Measurements from ENCODE around the gene BTBD2.
A peak's percentile ranks its signal among the peaks of the same experiment; 100 is the strongest.

Gene BTBD2

DNA sequence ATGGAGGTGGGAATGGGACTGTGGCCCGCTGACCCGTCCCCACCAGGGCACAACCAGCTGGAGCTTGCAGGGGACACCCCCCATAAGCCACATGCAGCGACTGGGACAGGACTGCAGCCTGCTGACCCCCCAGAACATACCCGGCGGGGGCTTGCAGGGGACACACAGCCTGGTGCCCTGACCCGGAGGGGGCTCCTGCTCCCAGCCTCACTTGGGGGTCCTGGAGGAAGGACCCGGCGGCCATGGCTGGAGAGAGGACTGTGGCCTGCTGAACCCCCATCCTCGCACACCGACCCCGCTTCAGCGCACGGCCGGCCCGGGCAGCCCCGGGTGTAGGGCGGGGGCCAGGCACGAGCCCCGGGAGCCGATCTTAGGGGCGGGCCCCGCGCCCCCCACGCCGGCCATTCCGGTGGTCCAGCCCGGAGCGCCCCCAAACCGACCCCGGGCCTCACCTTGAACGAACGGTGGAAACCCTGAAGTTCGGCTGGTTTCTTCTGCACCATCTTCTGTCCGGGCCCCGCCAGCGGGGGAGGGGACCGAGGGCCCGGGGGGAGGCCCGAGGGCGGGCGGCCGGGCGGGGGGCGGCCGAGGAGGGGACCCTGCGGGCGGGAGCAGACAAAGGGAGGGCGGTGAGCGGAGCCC, 35.0 kb upstream of the BTBD2 start:
- DNase-seq = no peak

DNA sequence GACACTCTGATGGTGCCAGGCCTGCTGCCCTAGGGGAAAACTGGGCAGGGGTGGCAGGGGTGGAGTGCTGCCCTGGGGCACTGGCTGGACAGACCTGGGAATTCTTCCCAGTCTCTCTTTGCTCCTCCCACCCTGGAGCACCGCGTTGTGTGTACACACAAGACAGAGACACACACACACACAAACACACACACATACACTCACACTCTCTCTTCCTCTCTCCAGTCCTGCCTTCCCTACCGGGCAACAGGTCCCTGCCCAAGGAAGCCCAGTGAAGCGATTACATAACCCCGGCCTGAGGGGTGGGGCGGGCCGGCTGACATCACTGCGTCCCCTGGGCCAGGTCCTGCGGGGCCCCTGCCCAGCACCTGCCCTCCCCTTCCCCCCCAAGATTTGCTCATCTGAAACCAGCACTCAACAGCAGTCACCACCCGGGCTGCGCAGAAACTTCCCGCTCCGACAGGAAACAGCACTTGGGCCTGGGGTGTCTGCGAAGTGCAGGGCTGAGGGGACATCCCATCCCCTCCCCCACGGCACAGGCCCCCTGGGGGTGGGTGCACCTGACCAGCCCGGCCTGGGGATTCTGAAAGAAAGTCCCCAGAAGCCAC, 34.3 kb upstream of the BTBD2 start:
- peak; percentile 69 for DNase-seq

DNA sequence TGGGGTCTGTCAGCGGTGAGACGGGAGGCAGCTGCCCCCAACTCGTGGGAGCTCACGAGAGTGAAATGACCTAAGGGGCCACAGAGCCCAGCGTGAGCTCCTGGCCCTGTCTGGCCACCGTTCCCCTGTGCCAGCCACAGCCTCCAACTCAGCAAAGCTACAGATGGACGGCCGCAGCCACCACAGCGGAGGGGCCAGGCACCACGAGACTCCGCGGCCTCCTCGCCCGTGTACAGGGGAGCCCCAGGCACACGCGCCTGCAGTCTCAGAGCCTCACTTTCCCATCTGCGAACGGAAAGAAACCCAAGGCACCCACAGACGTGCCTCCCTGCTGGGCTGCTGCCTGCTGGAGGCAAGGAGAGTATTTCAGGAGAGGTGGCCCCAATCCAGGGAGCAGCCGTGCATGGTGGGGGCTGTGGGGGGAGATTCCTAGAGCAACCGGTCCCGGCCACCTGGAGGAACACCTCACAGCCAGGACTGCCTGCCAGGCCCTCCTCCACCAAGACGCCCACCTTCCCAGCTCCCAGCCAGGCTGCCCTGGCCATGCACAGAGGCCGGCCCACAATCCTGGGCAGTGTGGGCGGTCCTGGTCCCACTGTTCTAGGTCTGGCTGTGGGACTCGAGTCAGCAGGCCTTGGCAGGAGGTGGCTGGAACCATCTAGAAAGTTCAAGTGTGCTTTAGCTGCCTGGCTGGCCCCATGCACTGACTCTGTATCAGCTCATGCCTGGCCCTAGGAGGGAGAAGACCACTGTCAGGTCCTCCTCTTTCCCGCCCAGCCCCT, 33.6 kb upstream of the BTBD2 start:
- DNase-seq = no peak

- DNase-seq = no peak
These were observed 32.8 kb upstream of the BTBD2 start for GRCh38 chr19:2048104-2048958.

GRCh38 chr19:2047449-2048103, 32.1 kb upstream of the BTBD2 start:
- DNase-seq = peak; percentile 38

GRCh38 chr19:2047076-2047448, 31.5 kb upstream of the BTBD2 start:
- no peak for DNase-seq

- no peak for DNase-seq
These were observed 30.8 kb upstream of the BTBD2 start for GRCh38 chr19:2046046-2046907.

DNA sequence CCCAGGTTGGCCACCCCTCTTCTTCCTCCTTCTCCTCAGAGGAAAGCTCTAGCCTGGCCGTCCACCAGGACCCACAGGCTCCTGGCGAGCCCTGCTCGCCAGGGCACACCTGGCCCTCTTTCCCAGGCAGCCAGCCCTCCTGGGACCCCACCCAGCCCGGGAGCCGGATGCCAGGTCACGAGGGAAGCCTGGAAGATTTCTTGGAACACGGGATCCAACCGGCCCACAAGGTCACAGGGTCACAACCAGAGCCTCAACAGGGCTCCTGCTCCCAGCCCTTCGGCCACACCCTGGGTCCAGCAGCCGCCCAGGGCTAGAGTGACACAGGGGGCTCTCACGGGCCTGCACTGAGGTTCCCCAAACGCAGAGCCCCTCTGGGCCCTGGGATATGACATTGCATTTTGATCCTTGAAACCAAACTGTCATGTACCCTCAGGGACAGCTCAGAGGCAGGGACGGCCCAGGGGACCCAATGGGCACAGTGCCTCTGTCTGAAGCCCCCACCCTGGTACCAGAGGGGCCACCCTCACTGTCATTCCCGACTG, 30.1 kb upstream of the BTBD2 start:
- DNase-seq = no peak

DNA sequence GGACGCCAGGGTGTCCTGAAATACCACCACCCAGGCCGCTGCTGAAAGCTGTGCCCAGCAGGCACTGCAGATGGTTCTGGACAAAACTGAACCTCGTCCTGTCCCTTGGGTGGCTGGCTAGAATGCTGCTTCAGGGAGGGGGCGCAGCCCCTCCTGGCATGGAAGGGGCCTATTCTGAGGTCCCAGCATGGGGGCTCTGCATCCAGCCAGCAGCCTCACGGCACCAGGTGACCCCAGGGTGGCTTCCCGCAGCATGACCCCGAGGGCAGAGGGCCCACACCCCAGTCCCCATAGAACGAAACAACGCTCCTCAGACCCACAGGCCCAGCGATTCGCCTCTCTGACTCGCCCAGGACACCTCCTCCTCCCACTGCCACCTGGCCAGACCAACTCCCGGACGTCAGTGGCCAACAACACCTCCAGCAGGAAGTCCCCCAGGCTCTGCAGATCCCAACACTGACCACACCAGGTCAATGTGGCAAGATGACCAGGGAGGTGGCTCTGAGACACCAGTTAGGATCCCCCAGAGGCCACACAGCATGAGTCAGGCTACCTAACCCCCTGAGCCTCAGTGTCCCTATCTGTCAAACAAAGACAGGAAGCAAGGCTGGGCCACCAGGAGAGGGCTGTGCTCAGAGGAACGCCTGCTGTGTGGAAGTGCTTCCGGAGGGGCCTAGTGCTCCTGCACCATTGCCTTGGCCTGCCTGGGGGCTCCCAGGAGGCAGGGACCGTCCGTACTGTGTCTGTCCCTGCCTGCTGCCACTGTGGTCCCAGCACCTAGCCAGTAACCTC, 29.4 kb upstream of the BTBD2 start:
- no peak for DNase-seq

DNA sequence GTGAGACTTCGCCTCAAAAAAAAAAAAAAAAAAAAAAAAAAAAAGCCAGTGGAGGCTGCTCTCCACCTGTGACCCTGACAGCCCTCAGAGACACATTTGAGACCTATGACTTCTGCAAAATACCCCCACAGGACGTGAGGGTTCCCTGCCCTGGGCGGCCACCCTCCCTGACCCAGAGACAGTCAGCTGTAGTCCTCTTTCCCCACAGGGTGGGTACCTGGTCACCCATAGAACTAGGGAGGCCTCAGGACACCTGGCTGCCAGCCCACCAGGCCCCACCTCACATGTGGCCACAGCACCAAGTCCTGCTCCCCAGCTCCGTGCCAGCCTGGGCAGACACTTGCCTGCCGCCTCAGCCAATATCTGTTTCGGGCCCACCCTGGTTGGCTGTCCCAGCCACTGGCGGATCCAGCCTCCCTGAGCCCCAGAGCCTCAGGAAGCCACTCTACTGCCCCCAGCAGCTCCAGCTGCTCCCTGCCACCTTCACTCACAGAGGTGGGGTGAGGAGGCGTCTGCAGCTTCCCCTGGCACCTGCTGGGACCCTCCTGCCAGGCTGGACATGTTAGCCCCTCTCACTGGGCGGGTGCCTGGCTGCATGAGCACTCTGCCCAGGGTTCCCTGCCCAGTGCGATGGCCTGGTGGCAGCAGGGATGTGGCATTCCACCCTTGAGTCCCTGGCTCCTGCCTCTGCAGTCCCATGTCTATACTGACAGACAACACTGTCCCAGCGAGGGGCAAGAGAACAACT, 28.6 kb upstream of the BTBD2 start:
- DNase-seq = no peak

DNA sequence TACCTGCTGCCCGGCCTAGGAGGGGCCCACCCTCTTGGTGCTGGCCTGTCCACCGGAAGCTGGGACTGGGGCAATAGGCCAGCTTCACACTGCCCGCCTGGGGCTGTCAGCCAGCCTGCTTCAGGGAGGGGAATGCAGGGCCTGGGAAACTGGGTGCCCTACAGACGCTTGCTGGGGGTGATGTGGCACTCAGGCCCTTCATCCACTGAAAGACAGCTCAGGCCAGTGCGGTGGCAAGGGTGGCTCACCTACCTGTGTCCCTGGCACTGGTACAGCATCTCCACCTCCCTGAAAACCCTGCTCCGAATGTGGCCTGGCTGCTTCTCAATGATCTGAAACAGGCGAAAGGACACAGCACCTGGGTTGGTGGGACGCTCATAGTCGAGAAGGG, 27.7 kb upstream of the BTBD2 start:
- no peak for DNase-seq

GRCh38 chr19:2042485-2043250, 27.2 kb upstream of the BTBD2 start:
- DNase-seq = no peak

DNA sequence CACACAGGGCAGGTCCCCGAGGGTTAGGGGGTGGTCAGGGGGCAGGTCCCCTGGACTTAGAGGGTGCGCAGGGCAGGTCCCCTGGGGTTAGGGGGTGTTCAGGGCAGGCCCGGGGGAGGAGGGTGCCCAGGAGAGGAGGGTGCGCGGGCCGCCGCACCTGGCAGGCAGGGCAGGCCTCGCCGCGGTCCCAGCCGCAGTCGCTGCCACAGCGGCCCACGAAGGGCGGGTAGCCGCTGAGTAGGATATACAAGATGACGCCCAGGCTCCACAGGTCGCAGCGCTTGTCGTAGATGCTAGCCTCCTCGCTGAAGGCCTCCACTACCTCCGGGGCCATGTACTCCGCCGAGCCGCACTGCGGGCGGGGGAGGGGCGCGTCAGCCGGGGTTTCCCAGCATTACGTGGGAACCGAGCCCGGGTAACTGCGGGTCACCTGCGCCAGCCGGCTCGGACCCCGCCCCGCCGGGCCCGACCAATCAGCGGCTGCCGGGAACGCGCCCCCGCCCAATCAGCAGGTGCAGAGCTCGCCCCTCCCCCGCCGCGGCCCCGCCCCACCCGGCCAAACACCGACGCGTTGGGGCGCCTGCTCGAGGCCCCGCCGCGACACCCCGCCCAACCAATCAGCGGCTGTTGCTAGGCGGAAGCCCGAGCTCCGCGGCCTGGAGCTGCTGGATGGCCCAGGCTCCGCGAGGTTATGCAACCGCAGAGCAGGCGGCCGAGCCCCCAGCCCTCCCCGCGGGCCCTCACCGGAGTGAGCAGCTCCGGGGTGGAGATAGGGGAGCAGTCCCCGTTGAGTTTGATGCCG, 26.4 kb upstream of the BTBD2 start:
- peak; percentile 99 for DNase-seq

- DNase-seq = no peak
These were observed 25.8 kb upstream of the BTBD2 start for GRCh38 chr19:2041433-2041682.

GRCh38 chr19:2040647-2041432, 25.3 kb upstream of the BTBD2 start:
- DNase-seq = no peak

- DNase-seq = no peak
These were observed 24.6 kb upstream of the BTBD2 start for GRCh38 chr19:2039959-2040646.
